GM18858 (cell line): Measurements from ENCODE around the gene PRAMEF26.
"Not testable (repeated sequence)": the region's sequence is repeated elsewhere in the genome, so short reads cannot be mapped to it uniquely, and the experiment has no call there.

Experiments
- ATAC-seq: cut with Tn5 transposase; IDR thresholded peaks from one replicate; pipeline ENCODE4 v1.9.1; 2021; ENCODE audit not compliant: unreplicated experiment

PRAMEF26 gene

GRCh38 chr1:13155909-13156308, at the start of gene PRAMEF26:
Gene PRAMEF26, minus strand, starts transcription at chr1:13156009. Its CDS starts 2,914 bp downstream, at chr1:13153095.
- ATAC-seq: not testable (repeated sequence)

- ATAC-seq: not testable (repeated sequence)
Observed at GRCh38 chr1:13201309-13201708, 45.5 kb upstream of the PRAMEF26 start, which contains the start of gene PRAMEF13. Gene PRAMEF13, minus strand, starts transcription at chr1:13201409. Its CDS starts 1,820 bp downstream, at chr1:13199589.

GRCh38 chr1:13171548-13171947, 15.7 kb upstream of the PRAMEF26 start, which contains the start of gene PRAMEF9:
Gene PRAMEF9, plus strand, starts transcription at chr1:13171848. Its CDS starts 3,433 bp downstream, at chr1:13175281.
- ATAC-seq: not testable (repeated sequence)

- not testable (repeated sequence) for ATAC-seq
Observed at GRCh38 chr1:13165531-13165930, 9.7 kb upstream of the PRAMEF26 start, which contains the start of gene HNRNPCL4. Gene HNRNPCL4, minus strand, starts transcription at chr1:13165631. Its CDS starts 164 bp downstream, at chr1:13165467.

GRCh38 chr1:13116754-13117153, 39.1 kb downstream of the PRAMEF26 start, which contains the start of gene HNRNPCL2:
Gene HNRNPCL2, minus strand, starts transcription at chr1:13116854. Its CDS starts 454 bp downstream, at chr1:13116400.
- not testable (repeated sequence) for ATAC-seq
